DMS53 (cell line): ENCODE results near the gene ARFGAP2.

ENCODE experiments used
- DNase-seq: peaks from one replicate; lab custom pipeline; 2025; lab: John Stamatoyannopoulos, UW

ARFGAP2 gene

DNA sequence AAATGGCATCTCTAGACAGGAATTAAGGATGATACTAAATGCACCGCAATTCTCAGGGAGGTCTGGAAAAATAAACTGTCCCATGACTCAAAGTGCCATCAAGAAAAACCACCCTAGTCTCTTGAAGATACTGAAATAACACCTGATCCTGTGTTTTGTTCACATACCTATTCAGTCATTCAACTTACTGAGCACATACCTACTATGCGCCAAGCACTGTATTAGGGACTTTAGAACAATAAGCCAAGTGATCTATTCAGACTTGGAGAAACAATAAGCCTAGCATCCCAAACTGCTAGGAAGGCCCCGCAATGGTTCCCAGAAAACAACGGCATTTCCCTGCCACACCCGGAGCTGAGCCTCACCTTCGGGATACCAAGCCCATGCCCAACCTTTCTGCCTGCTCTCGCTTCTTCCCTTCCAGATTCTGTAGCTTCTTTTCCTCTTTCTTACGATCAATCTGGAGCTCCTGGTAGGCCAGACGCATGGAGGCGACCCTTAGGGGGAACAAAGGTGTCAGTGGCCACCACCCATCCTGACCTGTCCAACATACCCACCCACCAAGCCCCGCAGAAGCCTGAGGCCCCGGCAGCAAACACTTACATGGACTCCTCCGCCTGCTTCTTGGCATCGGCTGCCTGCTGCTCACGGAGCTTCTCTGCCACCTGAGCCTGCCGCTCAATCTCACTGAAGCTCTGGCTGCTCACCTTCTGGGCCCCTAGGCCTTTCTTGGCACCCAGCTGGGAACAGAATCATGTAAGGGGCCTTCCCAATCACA, 5.4 kb downstream of the ARFGAP2 start:
- no peak for DNase-seq

- DNase-seq: no peak
These were observed 10.3 kb downstream of the ARFGAP2 start for GRCh38 chr11:47166368-47166767.

DNA sequence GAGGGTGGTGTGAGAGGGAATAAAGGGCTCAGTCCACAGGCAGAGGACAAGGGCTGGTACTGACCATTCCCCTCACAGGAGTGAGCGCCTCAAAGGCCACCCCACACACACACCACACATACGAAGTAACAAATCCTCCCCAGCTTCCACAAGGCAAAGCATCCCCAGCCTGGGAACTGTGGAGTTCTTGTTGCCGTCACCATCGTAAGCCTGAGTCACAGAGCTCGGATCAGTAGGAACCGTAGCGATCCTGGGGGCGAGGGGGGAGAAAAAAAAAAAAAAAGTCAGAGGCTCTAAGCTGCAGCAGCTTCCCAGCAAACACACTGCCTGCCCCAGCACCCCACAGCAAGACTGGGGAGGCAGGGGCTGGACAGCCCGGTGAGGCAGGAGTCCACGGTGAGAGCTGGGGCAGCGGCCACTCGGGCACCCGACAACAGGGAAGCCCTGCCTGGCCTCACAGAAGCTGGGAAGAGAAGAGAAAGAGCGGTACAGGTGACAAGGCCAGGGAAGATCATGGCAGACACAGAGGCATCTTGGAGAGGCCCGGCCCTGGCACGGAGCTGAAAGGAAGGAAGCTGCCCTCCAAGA, 11.3 kb downstream of the ARFGAP2 start:
- DNase-seq: no peak

DNA sequence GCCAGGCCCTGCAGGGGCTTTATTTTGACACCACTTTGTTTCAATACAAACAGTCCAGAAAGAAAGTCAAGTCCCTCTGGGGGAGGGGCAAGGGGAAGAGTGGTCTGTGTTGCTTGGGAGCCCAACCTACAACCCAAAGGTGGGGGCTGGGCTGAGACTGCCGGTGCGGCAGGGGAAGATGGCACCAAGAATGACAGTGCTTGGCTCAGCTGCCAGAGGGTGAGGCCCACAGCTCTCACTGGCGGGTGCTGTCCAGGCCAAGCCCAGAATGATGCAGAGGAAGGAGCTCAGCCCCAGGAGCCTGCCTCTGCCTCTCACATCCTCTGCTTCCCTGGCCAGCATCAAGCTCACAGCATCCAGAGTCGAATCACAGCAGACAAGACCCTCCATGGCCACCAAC, 12.4 kb downstream of the ARFGAP2 start:
- DNase-seq: no peak

DNA sequence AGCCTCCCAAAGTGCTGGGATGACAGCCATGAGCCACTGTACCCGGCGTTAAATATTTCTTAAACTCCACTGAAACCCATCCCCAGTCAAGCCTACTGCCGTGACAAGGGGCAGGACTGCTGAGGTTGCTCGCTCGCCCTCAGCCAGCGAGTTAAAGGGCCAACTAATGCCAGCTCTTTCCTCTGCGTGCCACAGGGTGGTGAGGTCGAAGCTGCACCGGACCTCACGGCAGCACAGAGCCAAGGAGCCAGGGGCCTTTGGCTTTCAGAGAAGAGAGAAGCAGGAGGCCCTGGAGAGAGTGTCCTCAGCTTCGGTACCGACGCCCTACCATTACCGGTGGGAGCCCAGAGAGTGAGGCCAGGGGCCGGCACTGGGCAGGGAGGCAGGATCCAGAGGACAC, 12.8 kb downstream of the ARFGAP2 start:
- no peak for DNase-seq

GRCh38 chr11:47163193-47163592, 13.5 kb downstream of the ARFGAP2 start:
- DNase-seq: no peak

DNA sequence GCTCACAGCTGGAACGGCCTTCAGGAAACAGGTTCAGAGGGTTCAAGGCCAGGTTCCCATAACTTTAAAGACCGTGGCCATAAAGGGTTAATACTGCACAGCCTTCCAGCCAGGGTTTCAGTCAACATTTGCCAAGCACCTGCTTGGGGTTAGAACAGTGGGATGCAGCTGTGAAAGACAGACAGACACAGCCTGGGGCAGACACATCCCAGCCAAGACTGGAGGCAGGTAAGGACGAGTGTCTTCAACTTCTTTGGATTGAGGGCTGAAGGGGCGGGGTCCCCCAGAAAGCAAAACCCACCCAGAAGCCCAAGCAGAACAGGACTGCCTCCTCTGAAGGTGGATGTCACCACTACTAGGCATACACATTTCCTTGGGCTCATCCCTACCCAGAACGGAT, 14.3 kb downstream of the ARFGAP2 start:
- DNase-seq: no peak

- no peak for DNase-seq
These were observed 14.8 kb downstream of the ARFGAP2 start for GRCh38 chr11:47161890-47162289.

DNA sequence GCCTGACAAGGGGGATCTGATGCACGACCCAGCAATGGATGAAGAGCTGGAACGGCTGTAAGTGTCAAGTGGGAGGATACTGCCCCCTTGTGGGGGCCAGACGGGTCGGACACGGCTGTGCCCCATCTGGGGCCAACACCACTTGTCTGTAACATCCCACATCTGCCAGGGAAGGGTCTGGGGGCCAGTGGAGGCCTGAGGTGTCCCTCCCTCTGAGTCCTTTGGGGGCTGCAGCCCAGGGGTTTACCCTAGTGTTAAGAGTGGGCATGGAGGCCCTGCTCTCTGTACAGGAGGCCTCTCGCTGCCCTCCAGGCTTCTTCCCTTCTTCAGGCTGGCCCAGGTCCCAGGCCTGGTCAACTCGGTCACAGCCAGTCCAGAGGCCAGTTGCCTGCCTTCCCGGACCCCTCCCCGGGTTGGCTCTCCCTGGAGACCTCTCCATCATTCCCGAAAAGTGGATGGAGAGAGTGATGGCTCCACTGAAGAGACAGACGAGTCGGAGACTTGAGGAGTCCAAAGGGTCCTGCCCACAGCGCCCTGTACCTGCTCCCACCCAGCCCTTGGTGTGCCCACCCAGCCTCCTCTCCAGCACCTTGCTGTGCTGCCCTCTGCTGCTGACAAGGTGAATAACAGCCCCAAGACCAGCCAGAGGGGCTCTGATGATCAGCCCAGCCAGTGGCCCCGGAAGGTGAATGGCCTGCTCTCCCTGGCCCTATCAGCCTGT, 15.4 kb downstream of the ARFGAP2 start:
- peak; percentile 80 for DNase-seq

DNA sequence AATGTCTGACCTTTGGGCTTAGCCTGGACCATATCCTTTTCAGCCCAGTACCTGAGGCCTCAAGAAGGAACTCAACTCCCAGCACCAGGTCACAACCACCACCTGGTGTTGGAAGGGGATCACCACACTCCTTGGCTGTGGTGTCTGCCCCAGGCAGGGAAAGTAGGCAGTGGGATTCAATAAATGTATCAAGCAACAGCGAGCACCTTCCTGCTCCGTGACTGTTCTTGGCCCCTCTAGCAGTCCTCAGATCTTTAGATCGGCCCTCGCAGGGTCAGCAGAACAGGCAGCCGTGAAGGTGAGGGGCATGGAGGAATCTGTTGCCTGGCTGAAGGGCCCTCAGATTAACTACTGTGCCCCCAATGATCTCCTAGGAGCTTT, 15.9 kb downstream of the ARFGAP2 start:
- peak; percentile 30 for DNase-seq

GRCh38 chr11:47158242-47158641, 18.4 kb downstream of the ARFGAP2 start:
- DNase-seq: peak; percentile 65

- DNase-seq: peak; percentile 59
These were observed 18.9 kb downstream of the ARFGAP2 start for GRCh38 chr11:47157805-47158204.

- no peak for DNase-seq
These were observed 19.7 kb downstream of the ARFGAP2 start for GRCh38 chr11:47156951-47157350.

- no peak for DNase-seq
These were observed 20.3 kb downstream of the ARFGAP2 start for GRCh38 chr11:47156333-47156732.

DNA sequence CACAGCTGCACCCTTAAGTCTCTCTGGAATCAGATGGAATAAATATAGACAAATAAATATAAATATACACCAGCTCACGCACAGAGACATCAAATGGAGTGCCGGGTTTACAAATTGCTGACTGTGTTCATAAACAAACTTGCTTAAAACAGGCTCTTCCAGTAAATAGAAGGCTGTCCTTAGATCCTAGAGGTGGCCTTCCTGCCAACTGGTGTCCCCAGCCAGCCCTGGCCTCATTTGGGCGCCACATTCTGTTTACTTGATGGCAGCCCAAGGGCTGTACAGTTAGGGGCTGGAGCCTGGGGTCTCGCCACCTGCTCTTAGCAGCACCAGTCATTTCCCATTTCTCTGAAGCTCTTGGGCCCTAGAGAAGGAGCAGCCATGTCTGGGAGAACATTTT, 20.8 kb downstream of the ARFGAP2 start:
- no peak for DNase-seq

- no peak for DNase-seq
These were observed 21.8 kb downstream of the ARFGAP2 start for GRCh38 chr11:47154616-47155570.

DNA sequence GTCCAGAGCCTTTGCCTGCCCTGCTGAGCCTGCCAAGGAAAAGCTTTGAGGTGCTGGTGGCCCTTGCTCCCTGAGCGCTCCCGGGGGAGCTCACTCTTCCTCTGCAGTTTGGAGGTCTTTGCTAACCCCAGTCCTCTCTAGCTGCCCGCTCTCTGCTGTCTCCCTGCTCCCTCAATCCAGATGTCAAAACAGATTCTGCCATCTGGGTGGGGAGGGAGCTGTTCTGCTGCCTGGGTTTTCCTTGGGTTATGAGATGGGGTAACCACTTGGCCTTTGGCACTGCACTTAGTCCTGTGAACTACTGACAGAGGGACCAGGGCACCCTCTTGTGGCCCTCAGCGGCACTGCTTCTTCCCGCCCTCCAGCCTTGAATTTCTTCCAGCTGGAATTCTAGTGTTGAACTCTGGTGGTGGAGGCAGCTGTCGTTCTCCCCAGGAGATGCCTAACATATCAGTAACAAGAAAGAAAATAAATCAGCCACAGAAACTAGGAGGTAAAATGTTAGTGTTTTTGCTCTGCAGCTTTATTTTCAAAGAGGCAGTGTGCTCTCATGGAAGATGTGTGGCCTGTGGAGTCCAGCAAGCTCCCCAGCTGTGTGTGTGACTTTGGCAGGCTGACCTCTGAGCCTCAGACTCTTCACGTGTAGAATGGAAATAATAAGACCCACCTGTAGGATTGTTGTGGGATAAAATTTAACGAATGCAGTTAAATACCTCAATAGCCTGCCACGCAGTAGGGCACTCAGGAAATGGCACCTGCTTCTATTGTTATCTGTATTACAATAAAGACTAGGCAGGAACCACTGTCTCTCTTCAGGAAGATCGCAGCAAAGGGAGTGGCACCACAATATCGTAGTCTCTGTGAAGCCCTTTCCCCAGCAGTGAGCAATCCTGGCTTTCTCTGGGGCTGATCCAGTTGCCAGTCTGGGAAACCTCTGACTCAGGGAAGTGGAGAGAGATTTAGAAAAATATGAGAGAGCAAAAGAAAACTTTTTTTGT, 23.4 kb downstream of the ARFGAP2 start:
- peak; percentile 86 for DNase-seq

- peak; percentile 46 for DNase-seq
These were observed 24.3 kb downstream of the ARFGAP2 start for GRCh38 chr11:47152126-47152952.

DNA sequence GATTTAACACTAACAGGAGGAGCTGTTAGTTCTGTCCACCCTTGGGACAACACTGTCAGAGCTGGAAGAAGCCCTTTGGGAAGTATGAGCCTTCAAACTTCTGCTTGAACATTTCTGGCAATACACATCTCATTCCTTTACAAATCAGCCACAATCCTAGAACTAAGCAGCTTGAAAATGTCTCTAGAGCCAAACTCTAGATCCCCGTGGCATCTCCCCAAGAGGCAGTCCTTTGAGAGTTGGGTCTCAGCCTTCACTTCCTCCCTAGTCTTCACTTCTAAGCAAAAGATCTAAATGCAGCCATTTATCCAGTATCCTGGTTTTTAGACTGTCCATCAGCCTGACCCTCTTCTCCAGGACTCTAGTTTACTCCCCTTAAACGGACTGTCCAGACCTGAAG, 26.9 kb downstream of the ARFGAP2 start:
- no peak for DNase-seq
